Measurements from ENCODE around the gene S100A2.
"Not testable (repeated sequence)": the region's sequence is repeated elsewhere in the genome, so short reads cannot be mapped to it uniquely, and the experiment has no call there.

The S100A2 gene

DNA sequence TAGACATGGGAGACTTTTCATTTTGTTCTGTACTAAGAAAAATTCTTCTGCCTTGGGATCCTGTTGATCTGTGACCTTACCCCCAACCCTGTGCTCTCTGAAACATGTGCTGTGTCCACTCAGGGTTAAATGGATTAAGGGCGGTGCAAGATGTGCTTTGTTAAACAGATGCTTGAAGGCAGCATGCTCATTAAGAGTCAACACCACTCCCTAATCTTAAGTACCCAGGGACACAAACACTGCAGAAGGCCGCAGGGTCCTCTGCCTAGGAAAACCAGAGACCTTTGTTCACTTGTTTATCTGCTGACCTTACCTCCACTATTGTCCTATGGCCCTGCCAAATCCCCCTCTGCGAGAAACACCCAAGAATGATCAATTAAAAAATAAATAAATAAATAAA is 17.9 kb upstream of the S100A2 start:
- H3K9me3 ChIP-seq (ENCODE audit: low read length); H3K27me3 ChIP-seq (ENCODE audit: insufficient read depth, low read length); H2AFZ ChIP-seq (ENCODE audit: low read depth, low read length); H3K36me3 ChIP-seq (ENCODE audit: insufficient read depth, low read length); H3K4me3 ChIP-seq (ENCODE audit: low read length): not testable (repeated sequence)
- peaks cover 20% of the 10 kb centered on the region for H3K4me1 ChIP-seq (ENCODE audit: insufficient read depth, low read length)

DNA sequence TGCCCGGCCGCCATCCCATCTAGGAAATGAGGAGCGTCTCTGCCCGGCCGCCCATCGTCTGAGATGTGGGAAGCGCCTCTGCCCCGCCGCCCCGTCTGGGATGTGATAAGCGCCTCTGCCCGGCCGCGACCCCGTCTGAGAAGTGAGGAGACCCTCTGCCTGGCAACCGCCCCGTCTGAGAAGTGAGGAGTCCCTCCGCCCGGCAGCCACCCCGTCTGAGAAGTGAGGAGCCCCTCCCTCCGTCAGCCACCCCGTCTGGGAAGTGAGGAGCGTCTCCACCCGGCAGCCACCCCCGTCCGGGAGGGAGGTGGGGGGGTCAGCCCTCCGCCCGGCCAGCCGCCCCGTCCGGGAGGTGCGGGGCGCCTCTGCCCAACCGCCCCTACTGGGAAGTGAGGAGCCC is 17.2 kb upstream of the S100A2 start:
- H2AFZ ChIP-seq (ENCODE audit: low read depth, low read length); H3K27me3 ChIP-seq (ENCODE audit: insufficient read depth, low read length); H3K36me3 ChIP-seq (ENCODE audit: insufficient read depth, low read length); H3K4me3 ChIP-seq (ENCODE audit: low read length); H3K9me3 ChIP-seq (ENCODE audit: low read length): not testable (repeated sequence)
- H3K4me1 ChIP-seq (ENCODE audit: insufficient read depth, low read length), result peaks cover 27% of the 10 kb centered on the region

DNA sequence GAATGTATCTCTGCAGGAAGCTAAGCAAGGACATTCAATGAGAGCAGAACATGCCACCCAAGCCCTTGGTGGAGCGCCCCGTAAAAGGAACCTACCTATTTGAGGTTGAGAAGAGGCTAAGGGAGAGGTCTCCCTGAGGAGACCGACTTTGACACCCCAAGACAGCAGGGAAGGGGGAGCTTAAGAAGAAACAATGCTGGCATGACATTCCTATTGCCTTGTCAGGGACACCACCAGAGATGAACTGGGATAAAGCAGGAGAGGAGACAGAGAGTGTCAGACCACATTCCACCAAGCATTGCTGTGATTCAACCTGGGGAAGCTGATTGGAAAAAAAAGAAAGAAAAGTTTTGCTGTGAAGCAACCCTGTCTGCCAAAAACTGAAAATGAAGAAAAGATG is 13.3 kb upstream of the S100A2 start:
- H2AFZ ChIP-seq (ENCODE audit: low read depth, low read length), result no peak overlapping the region
- H3K36me3 ChIP-seq (ENCODE audit: insufficient read depth, low read length), result no peaks in the 10 kb centered on the region
- H3K4me1 ChIP-seq (ENCODE audit: insufficient read depth, low read length), result peaks cover 19% of the 10 kb centered on the region
- H3K9me3 ChIP-seq (ENCODE audit: low read length), result no peaks in the 10 kb centered on the region
- H3K27me3 ChIP-seq (ENCODE audit: insufficient read depth, low read length), result no peaks in the 10 kb centered on the region
- H3K4me3 ChIP-seq (ENCODE audit: low read length), result no peak overlapping the region

DNA sequence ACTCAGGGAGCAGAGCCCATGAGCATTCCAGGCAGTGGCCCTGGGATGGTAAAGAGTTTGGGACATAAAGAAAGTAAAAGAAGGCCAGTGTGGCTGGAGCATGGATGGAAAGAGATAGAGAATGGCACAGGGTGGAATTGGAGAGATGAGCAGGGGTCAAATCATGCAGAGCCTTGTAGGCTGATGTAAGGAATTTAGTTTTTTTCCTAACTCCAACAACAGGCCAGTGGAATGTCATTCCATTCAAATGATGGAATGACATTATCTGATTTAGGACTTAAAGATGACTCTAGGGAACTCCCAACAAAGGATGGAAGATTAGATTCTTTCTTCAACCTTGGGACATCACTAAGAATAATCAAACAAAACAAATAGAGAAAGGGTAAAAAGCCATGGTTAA is 12.8 kb upstream of the S100A2 start:
- H3K27me3 ChIP-seq (ENCODE audit: insufficient read depth, low read length), result no peaks in the 10 kb centered on the region
- no peaks in the 10 kb centered on the region for H3K36me3 ChIP-seq (ENCODE audit: insufficient read depth, low read length)
- H3K4me3 ChIP-seq (ENCODE audit: low read length), result no peak overlapping the region
- H2AFZ ChIP-seq (ENCODE audit: low read depth, low read length), result no peak overlapping the region
- peaks cover 17% of the 10 kb centered on the region for H3K4me1 ChIP-seq (ENCODE audit: insufficient read depth, low read length)
- H3K9me3 ChIP-seq (ENCODE audit: low read length), result no peaks in the 10 kb centered on the region

DNA sequence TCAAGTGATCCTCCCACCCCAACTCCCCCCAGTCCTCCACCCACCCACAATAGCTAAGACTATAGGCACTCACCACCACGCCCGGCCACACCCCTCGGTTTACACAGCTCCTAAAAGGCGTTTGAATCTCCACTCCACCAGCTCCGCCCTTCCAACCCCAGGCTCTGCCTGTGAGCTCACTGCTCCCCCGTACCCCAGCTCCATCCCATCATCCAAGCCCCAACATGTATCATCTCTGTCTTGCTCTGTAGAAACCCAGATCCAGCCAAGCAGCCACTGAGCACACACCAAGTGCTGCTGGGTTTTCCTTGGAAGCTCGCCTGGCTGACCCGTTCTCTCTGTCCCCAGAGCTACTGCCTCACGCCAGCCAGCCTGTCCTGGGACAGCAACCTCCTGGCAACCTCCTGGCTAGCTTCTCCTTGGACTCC is 12.0 kb upstream of the S100A2 start:
- Histone ChIP-seq H3K4me3 (ENCODE audit: low read length) (no peak overlapping the region), H3K9me3 (ENCODE audit: low read length) (no peaks in the 10 kb centered on the region), H3K4me1 (ENCODE audit: insufficient read depth, low read length) (peaks cover 20% of the 10 kb centered on the region), H3K27me3 (ENCODE audit: insufficient read depth, low read length) (no peaks in the 10 kb centered on the region), H2AFZ (ENCODE audit: low read depth, low read length) (no peak overlapping the region), H3K36me3 (ENCODE audit: insufficient read depth, low read length) (no peaks in the 10 kb centered on the region)

DNA sequence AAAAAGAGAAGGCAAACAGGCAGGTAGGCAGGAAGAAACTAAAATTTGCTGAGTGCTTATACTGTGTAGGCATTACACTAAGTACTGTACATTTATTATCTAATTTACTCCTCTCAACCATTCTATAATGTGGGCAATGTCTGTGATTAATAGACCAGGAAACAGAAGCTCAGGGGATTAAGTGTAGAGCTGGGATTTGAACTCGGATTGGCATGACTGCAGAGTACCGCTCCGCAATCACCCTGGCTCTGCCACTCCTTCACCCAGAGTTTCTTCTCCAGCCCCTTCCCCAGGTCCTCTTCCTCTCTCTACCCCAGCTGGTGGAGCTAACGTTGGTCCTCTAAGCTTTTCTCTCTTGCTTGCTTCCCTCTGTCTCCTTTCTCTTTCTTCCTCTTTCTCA is 11.5 kb upstream of the S100A2 start:
- no peaks in the 10 kb centered on the region for H3K36me3 ChIP-seq (ENCODE audit: insufficient read depth, low read length)
- no peaks in the 10 kb centered on the region for H3K27me3 ChIP-seq (ENCODE audit: insufficient read depth, low read length)
- no peak overlapping the region for H3K4me3 ChIP-seq (ENCODE audit: low read length)
- no peaks in the 10 kb centered on the region for H3K9me3 ChIP-seq (ENCODE audit: low read length)
- peaks cover 20% of the 10 kb centered on the region for H3K4me1 ChIP-seq (ENCODE audit: insufficient read depth, low read length)
- no peak overlapping the region for H2AFZ ChIP-seq (ENCODE audit: low read depth, low read length)

DNA sequence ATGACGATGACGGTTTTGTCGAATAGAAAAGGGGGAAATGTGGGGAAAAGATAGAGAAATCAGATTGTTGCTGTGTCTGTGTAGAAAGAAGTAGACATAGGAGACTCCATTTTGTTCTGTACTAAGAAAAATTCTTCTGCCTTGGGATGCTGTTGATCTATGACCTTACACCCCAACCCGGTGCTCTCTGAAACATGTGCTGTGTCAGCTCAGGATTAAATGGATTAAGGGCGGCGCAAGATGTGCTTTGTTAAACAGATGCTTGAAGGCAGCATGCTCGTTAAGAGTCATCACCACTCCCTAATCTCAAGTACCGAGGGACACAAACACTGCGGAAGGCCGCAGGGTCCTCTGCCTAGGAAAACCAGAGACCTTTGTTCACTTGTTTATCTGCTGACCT is 9.9 kb upstream of the S100A2 start:
- not testable (repeated sequence) for H3K27me3 ChIP-seq (ENCODE audit: insufficient read depth, low read length); H2AFZ ChIP-seq (ENCODE audit: low read depth, low read length); H3K9me3 ChIP-seq (ENCODE audit: low read length); H3K4me3 ChIP-seq (ENCODE audit: low read length); H3K36me3 ChIP-seq (ENCODE audit: insufficient read depth, low read length)
- peaks cover 20% of the 10 kb centered on the region for H3K4me1 ChIP-seq (ENCODE audit: insufficient read depth, low read length)

DNA sequence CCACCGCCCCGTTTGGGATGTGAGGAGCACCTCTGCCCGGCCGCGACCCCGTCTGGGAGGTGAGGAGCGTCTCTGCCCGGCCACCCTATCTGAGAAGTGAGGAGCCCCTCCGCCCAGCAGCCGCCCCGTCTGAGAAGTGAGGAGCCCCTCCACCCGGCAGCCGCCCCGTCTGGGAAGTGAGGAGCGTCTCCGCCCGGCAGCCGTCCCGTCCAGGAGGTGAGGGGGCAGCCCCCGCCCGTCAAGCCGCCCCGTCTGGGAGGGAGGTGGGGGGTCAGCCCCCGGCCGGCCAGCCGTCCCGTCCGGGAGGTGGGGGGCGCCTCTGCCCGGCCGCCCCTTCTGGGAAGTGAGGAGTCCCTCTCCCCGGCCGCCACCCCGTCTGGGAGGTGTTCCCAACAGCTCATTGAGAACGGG is 9.4 kb upstream of the S100A2 start:
- not testable (repeated sequence) for H3K36me3 ChIP-seq (ENCODE audit: insufficient read depth, low read length); H3K9me3 ChIP-seq (ENCODE audit: low read length); H2AFZ ChIP-seq (ENCODE audit: low read depth, low read length); H3K27me3 ChIP-seq (ENCODE audit: insufficient read depth, low read length); H3K4me3 ChIP-seq (ENCODE audit: low read length)
- H3K4me1 ChIP-seq (ENCODE audit: insufficient read depth, low read length), result peaks cover 20% of the 10 kb centered on the region

DNA sequence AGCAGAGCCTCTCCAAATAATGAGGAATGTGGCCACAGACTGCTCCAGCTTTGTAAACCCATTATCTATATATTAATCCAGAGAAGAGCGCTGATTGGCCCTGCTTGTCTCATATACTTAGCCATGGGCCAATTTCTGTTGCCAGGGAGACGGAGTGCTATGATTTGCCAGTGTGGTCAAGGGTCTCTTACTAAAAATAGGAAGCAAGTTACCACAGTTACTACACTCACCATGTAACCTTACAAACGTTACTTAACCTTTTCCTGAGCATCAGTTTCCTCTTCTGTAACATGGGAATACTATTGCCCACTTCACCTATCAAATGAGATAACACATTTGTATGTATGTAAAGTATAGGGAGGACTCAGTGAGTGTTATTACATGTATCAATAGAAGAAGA is 7.7 kb upstream of the S100A2 start:
- Histone ChIP-seq H3K27me3 (ENCODE audit: insufficient read depth, low read length) (no peaks in the 10 kb centered on the region), H2AFZ (ENCODE audit: low read depth, low read length) (no peak overlapping the region), H3K4me3 (ENCODE audit: low read length) (no peak overlapping the region), H3K36me3 (ENCODE audit: insufficient read depth, low read length) (no peaks in the 10 kb centered on the region), H3K9me3 (ENCODE audit: low read length) (no peaks in the 10 kb centered on the region), H3K4me1 (ENCODE audit: insufficient read depth, low read length) (peaks cover 15% of the 10 kb centered on the region)

DNA sequence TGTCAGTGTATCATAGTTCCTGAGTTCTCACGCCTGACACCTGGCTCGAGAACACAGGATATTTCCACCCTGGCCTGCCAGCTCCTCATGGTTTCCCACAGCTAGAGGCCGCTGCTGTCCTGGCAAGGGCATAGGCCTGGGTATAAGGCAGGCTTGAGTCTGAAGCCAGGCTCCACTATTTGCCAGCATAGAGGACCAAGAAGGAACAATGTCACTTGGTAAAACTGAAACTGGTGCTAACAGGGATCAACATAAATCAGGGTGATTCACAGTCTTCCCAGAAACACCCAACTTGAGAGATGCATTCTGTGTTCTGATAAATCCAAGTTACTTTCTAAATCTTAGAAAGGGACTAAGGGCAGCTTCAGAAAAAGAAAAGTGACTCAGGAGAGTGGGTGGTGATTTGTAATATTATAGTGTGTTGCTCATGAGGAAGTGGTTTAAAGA is 6.9 kb upstream of the S100A2 start:
- H3K9me3 ChIP-seq (ENCODE audit: low read length), result no peaks in the 10 kb centered on the region
- H2AFZ ChIP-seq (ENCODE audit: low read depth, low read length), result no peak overlapping the region
- no peak overlapping the region for H3K4me3 ChIP-seq (ENCODE audit: low read length)
- peaks cover 7% of the 10 kb centered on the region for H3K4me1 ChIP-seq (ENCODE audit: insufficient read depth, low read length)
- no peaks in the 10 kb centered on the region for H3K27me3 ChIP-seq (ENCODE audit: insufficient read depth, low read length)
- no peaks in the 10 kb centered on the region for H3K36me3 ChIP-seq (ENCODE audit: insufficient read depth, low read length)

DNA sequence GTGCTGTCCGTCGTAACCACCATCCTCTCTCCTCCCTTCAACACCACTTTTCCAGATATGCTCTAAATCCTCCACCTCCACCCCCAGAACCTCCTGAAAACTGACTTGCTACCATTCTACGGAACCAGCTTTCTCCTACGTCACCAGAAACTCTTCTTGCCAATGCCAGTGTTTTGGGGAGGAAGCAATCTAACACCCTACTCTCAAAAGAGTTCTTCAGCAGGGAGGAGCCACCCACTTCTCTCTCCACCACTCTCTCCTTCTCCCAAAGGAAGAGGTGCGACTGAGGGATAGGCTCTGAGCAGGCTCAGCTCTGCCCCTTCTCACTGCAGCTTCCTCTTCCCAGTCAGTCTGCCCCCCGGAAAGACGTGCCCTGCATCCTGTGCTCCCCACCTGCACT is 6.1 kb upstream of the S100A2 start:
- Histone ChIP-seq H3K4me1 (ENCODE audit: insufficient read depth, low read length) (peaks cover 9% of the 10 kb centered on the region), H2AFZ (ENCODE audit: low read depth, low read length) (no peak overlapping the region), H3K4me3 (ENCODE audit: low read length) (no peak overlapping the region), H3K36me3 (ENCODE audit: insufficient read depth, low read length) (no peaks in the 10 kb centered on the region), H3K9me3 (ENCODE audit: low read length) (no peaks in the 10 kb centered on the region), H3K27me3 (ENCODE audit: insufficient read depth, low read length) (no peaks in the 10 kb centered on the region)

DNA sequence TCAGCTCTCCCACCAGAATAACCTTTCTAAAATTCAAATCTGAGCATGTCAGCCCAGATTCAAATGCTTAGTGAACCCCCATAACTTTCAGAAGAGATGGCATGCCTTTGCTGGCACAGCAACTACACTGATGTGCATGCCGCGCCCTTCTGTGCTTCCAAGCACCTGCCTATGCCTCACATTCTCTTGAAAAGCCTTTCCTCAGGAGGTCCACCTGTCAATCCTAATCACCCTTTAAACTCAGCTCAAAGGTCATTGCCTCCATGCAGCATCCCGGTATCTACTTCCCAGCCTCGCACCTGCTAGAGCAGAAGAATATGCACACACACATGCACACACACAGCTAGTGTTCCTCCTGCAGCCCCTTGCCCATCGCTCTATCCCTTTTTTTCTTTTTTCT is 5.2 kb upstream of the S100A2 start:
- no peaks in the 10 kb centered on the region for H3K9me3 ChIP-seq (ENCODE audit: low read length)
- H3K4me1 ChIP-seq (ENCODE audit: insufficient read depth, low read length), result peaks cover 16% of the 10 kb centered on the region
- H3K4me3 ChIP-seq (ENCODE audit: low read length), result no peak overlapping the region
- no peaks in the 10 kb centered on the region for H3K27me3 ChIP-seq (ENCODE audit: insufficient read depth, low read length)
- H2AFZ ChIP-seq (ENCODE audit: low read depth, low read length), result no peak overlapping the region
- H3K36me3 ChIP-seq (ENCODE audit: insufficient read depth, low read length), result no peaks in the 10 kb centered on the region

DNA sequence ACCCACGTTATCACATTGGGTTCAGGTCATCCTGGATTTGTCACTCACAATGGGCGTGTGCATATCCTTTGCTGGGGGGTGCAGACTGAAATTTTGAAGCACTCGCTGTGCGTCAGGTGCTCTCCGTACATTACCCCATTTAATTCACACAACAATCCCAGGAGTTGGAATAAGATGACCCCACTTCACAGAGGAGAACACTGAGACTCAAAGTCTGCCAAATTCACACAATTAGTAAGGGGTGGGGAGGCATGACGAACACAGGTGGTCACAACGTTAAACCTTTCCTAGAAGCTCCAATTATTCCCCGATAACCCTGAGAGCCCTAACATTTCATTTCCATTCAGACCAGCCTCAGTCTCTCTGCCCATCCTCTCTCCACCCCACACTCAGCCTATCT is 3.8 kb upstream of the S100A2 start:
- Histone ChIP-seq H2AFZ (ENCODE audit: low read depth, low read length) (no peak overlapping the region), H3K4me1 (ENCODE audit: insufficient read depth, low read length) (peaks cover 21% of the 10 kb centered on the region), H3K36me3 (ENCODE audit: insufficient read depth, low read length) (no peaks in the 10 kb centered on the region), H3K4me3 (ENCODE audit: low read length) (no peak overlapping the region), H3K27me3 (ENCODE audit: insufficient read depth, low read length) (no peaks in the 10 kb centered on the region), H3K9me3 (ENCODE audit: low read length) (no peaks in the 10 kb centered on the region)

DNA sequence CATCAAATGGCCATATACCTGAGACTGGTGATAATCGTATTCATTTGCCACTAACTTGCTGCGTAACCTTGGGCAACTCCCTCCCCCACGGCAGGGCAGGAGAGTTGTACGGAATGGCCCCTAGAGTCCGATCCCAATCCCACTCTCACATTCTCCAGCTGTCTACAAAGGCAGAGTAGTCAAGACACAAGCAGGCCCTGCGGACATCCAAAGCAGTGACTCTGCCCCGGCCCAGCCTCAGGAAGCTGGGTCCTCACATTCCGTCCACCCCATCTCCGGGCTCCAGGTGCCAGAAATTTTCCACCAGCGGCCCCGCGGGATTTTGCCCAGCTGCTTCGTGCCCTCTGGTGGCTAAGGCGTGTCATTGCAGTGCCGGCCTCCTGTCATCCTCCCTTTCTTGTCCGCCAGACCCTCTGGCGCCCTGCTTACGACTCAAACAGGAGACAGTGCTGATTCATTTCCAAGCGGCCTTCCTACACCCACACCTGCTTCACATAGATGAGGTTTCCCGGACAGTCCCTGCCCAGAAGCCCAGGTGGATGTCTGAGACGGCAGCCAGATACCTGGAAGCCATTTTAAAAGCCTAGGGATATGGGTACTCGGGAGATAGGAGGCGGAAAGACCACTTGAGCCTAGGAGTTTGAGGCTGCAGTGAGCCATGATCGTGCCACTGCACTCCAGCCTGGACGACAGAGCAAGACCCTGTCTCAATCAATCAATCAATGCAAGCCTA is 2.9 kb upstream of the S100A2 start:
- peak overlapping the region; percentile 43 for H2AFZ ChIP-seq (ENCODE audit: low read depth, low read length)
- H3K4me1 ChIP-seq (ENCODE audit: insufficient read depth, low read length), result peaks cover 21% of the 10 kb centered on the region
- H3K9me3 ChIP-seq (ENCODE audit: low read length), result no peaks in the 10 kb centered on the region
- H3K4me3 ChIP-seq (ENCODE audit: low read length), result peak overlapping the region; percentile 6
- H3K27me3 ChIP-seq (ENCODE audit: insufficient read depth, low read length), result no peaks in the 10 kb centered on the region
- no peaks in the 10 kb centered on the region for H3K36me3 ChIP-seq (ENCODE audit: insufficient read depth, low read length)
